MM.1S (cell line): Measurements from ENCODE around the gene TBC1D14.

Experiments
- DNase-seq: peaks from one replicate; pipeline ENCODE4 v3.0.0-alpha.2; 2015
- H2AFZ ChIP-seq: fragments of 300-600 bp; sonication (generic); 2 replicates; pipeline ENCODE4 v1.6.0; 2016; ENCODE audit warnings: antibody characterized with exemption, low read length
- H3F3A ChIP-seq: fragments of 300-600 bp; sonication (generic); 2 replicates; pipeline ENCODE4 v1.6.1; 2016; ENCODE audit warnings: mild to moderate bottlenecking, antibody characterized with exemption, low read length, moderate library complexity, mixed read lengths; ENCODE audit not compliant: insufficient read depth
- H3K27ac ChIP-seq: fragments of 300-600 bp; sonication (generic); 2 replicates; pipeline ENCODE4 v1.5.1; 2016; ENCODE audit warnings: mild to moderate bottlenecking, low read length
- H3K27me3 ChIP-seq: fragments of 300-600 bp; sonication (generic); replicated peaks from 2 replicates; pipeline ENCODE4 v1.6.0; 2016; ENCODE audit warnings: low read length; ENCODE audit not compliant: insufficient read depth
- H3K36me3 ChIP-seq: fragments of 300-600 bp; sonication (generic); replicated peaks from 2 replicates; pipeline ENCODE4 v1.6.1; 2016; ENCODE audit warnings: mild to moderate bottlenecking, low read length, mixed read lengths; ENCODE audit not compliant: insufficient read depth
- H3K4me1 ChIP-seq: fragments of 300-600 bp; sonication (generic); 2 replicates; pipeline ENCODE4 v1.6.1; 2016; ENCODE audit warnings: low read length, mixed read lengths
- H3K4me2 ChIP-seq: fragments of 300-600 bp; sonication (generic); 2 replicates; pipeline ENCODE4 v1.6.0; 2016; ENCODE audit warnings: low read depth, low read length
- H3K4me3 ChIP-seq: fragments of 300-600 bp; sonication (generic); 2 replicates; pipeline ENCODE4 v1.5.1; 2016; ENCODE audit warnings: low read length, mixed read lengths
- H3K79me2 ChIP-seq: fragments of 300-600 bp; sonication (generic); 2 replicates; pipeline ENCODE4 v1.6.1; 2016; ENCODE audit warnings: mixed run types, low read length, mixed read lengths
- H3K9ac ChIP-seq: fragments of 300-600 bp; sonication (generic); 2 replicates; pipeline ENCODE4 v1.6.1; 2016; ENCODE audit warnings: low read length, mixed read lengths
- H3K9me2 ChIP-seq: fragments of 300-600 bp; sonication (generic); replicated peaks from 2 replicates; pipeline ENCODE4 v1.6.1; 2016; ENCODE audit warnings: mild to moderate bottlenecking, low read length, mixed read lengths; ENCODE audit not compliant: insufficient read depth
- H3K9me3 ChIP-seq: fragments of 300-600 bp; sonication (generic); replicated peaks from 2 replicates; pipeline ENCODE4 v1.6.1; 2016; ENCODE audit warnings: mild to moderate bottlenecking, low read length, mixed read lengths; ENCODE audit not compliant: insufficient read depth
- H4K20me1 ChIP-seq: fragments of 300-600 bp; sonication (generic); 2 replicates; pipeline ENCODE4 v1.6.1; 2016; ENCODE audit warnings: mild to moderate bottlenecking, low read length, moderate library complexity, mixed read lengths; ENCODE audit not compliant: insufficient read depth
- EZH2 ChIP-seq: fragments of 300-600 bp; sonication (generic); optimal IDR thresholded peaks from 2 replicates; pipeline ENCODE3; 2017; ENCODE audit warnings: low read depth, mild to moderate bottlenecking, antibody characterized with exemption, low read length, mixed read lengths
- EZH2phosphoT487 ChIP-seq: fragments of 300-600 bp; sonication (generic); IDR thresholded peaks from 2 replicates; pipeline ENCODE4 v1.6.1; 2018; ENCODE audit warnings: antibody characterized with exemption, low read length
- TF ChIP-seq, protein P1 (sequence below): fragments of 300-600 bp; sonication (generic); IDR thresholded peaks from 2 replicates; pipeline ENCODE4 v1.5.1; 2016; ENCODE audit warnings: antibody characterized with exemption, low read length, mixed read lengths

TBC1D14 gene

DNA sequence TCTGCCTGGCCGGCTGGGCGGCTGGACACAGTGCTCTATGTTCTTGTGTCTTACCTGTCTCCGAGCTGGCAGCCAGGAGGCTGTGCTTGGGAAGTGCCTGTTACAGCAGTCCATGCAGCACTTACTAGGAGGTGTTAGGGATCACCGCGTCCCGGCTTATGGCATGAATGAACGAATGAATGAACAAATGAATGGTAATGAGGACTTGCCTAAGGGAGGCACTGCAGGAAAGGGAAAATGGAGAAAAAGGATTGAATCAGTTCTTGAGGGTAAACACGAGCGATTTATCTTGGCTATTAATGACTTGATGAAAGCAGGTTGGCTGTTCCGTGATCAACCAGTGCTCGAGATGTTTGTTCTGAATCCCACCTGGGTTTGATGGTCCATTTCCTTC is 31.1 kb downstream of the TBC1D14 start:
- peaks cover 52% of the 10 kb centered on the region for H3K79me2 ChIP-seq

DNA sequence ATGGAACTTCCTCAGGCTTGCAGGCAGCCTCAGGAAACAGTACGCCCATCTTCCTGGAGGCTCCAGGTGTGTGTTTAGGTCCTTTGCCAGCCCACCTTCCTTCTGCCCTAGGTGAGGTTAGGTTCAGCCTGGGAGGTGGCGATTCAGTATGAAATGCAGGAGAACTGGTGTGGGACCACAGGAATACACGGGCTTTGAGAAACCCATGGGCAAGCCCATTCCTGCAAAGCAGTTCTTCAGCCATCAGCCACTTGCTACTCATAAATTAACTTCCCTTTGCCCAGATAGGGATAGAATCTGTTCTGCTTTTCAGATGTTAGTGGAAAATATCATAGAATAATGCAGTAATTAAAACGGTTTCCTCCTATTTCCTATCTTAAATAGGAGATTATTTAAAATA is 32.2 kb downstream of the TBC1D14 start:
- no peaks in the 10 kb centered on the region for H3K9me3 ChIP-seq
- H3K79me2 ChIP-seq = peaks cover 52% of the 10 kb centered on the region
- no peaks in the 10 kb centered on the region for H4K20me1 ChIP-seq
- TF ChIP-seq, protein P1, sequence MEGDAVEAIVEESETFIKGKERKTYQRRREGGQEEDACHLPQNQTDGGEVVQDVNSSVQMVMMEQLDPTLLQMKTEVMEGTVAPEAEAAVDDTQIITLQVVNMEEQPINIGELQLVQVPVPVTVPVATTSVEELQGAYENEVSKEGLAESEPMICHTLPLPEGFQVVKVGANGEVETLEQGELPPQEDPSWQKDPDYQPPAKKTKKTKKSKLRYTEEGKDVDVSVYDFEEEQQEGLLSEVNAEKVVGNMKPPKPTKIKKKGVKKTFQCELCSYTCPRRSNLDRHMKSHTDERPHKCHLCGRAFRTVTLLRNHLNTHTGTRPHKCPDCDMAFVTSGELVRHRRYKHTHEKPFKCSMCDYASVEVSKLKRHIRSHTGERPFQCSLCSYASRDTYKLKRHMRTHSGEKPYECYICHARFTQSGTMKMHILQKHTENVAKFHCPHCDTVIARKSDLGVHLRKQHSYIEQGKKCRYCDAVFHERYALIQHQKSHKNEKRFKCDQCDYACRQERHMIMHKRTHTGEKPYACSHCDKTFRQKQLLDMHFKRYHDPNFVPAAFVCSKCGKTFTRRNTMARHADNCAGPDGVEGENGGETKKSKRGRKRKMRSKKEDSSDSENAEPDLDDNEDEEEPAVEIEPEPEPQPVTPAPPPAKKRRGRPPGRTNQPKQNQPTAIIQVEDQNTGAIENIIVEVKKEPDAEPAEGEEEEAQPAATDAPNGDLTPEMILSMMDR = no peak
- TF ChIP-seq EZH2phosphoT487 (no peak), EZH2 (no peak)
- H3K9me2 ChIP-seq = no peaks in the 10 kb centered on the region
- peak overlapping the region; percentile 39; the same call in 1 of the 2 replicates for H2AFZ ChIP-seq
- H3K4me3 ChIP-seq = peak overlapping the region; percentile 28; the same call in 1 of the 2 replicates
- peak overlapping the region; percentile 33; the same call in 1 of the 2 replicates for H3K9ac ChIP-seq
- H3K4me1 ChIP-seq = peaks cover 32% of the 10 kb centered on the region
- DNase-seq = no peak
- H3F3A ChIP-seq = peaks cover 29% of the 10 kb centered on the region
- no peaks in the 10 kb centered on the region for H3K36me3 ChIP-seq
- H3K4me2 ChIP-seq = peak overlapping the region; percentile 89
- no peaks in the 10 kb centered on the region for H3K27me3 ChIP-seq
- H3K27ac ChIP-seq = peak overlapping the region; percentile 77; the same call in 1 of the 2 replicates

More for the DNA sequence above, 31.1 kb downstream of the TBC1D14 start:
- H3K9me2 ChIP-seq = no peaks in the 10 kb centered on the region
- H3K4me3 ChIP-seq = no peak overlapping the region
- no peak overlapping the region for H3K4me2 ChIP-seq
- H3F3A ChIP-seq = peaks cover 29% of the 10 kb centered on the region
- no peaks in the 10 kb centered on the region for H3K9me3 ChIP-seq
- H3K36me3 ChIP-seq = no peaks in the 10 kb centered on the region
- peaks cover 32% of the 10 kb centered on the region for H3K4me1 ChIP-seq
- no peak overlapping the region for H3K9ac ChIP-seq
- no peak overlapping the region for H2AFZ ChIP-seq
- H3K27ac ChIP-seq = no peak overlapping the region; the same call in 1 of the 2 replicates
- TF ChIP-seq, protein P1 = no peak
- TF ChIP-seq EZH2 (no peak), EZH2phosphoT487 (no peak)
- H4K20me1 ChIP-seq = no peaks in the 10 kb centered on the region
- H3K27me3 ChIP-seq = no peaks in the 10 kb centered on the region
- DNase-seq = no peak

GRCh38 chr4:6942238-6942800 is 32.7 kb downstream of the TBC1D14 start:
- Histone ChIP-seq H3K27ac (peak overlapping the region; percentile 77), H3K9me2 (no peaks in the 10 kb centered on the region), H3K79me2 (peaks cover 50% of the 10 kb centered on the region), H3F3A (peaks cover 29% of the 10 kb centered on the region), H3K36me3 (no peaks in the 10 kb centered on the region), H3K9ac (no peak overlapping the region; the same call in 1 of the 2 replicates), H3K4me2 (peak overlapping the region; percentile 89), H2AFZ (peak overlapping the region; percentile 4; the same call in 1 of the 2 replicates), H3K27me3 (no peaks in the 10 kb centered on the region), H4K20me1 (no peaks in the 10 kb centered on the region), H3K4me3 (peak overlapping the region; percentile 25), H3K4me1 (peaks cover 32% of the 10 kb centered on the region), H3K9me3 (no peaks in the 10 kb centered on the region)
- TF ChIP-seq EZH2 (no peak), EZH2phosphoT487 (no peak)
- TF ChIP-seq, protein P1 = no peak
- DNase-seq = peak; percentile 86
